HL-60 (cell line): Measurements from ENCODE around the gene FKBP15.

ENCODE experiments used
- CTCF ChIP-seq: IDR thresholded peaks from one replicate; pipeline ENCODE4 v1.5.1; 2011; ENCODE audit warnings: low read length, control low read depth, inconsistent platforms; ENCODE audit not compliant: insufficient read depth
- GABPA ChIP-seq: IDR thresholded peaks from 2 replicates; pipeline ENCODE4 v1.6.1; 2012; ENCODE audit warnings: low read depth
- POLR2AphosphoS5 ChIP-seq: IDR thresholded peaks from 2 replicates; pipeline ENCODE4 v1.6.1; 2012; ENCODE audit warnings: low read depth

DNA sequence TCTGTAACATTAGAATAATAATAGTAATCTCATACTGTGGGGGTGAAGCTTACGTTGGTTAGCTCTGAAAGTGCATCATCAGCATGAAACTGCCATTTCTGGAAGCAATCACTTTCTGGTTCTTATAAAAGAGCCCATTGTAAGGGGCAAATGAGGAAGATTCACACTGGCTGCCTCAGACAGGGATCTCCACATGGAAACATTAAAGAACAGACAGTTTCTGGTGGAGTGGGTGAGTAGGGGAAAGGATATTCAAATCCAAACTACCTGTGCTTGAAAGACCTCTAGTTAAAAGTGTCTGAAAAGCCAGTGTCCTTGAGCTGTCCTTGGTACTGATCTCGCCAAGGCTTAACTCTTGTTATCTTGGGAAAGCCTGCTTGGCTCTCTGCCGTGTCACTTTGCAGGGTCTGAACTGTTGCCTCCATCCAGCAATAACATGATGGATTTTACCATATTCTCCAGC, 89.4 kb downstream of the FKBP15 start:
- TF ChIP-seq CTCF: no peak
- no peak for TF ChIP-seq POLR2AphosphoS5
- no peak for TF ChIP-seq GABPA
